SIG-M5 treated with dmso at 0.1 percent for 504 hours (cell line): ENCODE measurements around the gene TMTC1.

Experiments
- DNase-seq: peaks from one replicate; lab custom pipeline; 2025; ENCODE audit not compliant: unreplicated experiment; lab: John Stamatoyannopoulos, UW

The TMTC1 gene

DNA sequence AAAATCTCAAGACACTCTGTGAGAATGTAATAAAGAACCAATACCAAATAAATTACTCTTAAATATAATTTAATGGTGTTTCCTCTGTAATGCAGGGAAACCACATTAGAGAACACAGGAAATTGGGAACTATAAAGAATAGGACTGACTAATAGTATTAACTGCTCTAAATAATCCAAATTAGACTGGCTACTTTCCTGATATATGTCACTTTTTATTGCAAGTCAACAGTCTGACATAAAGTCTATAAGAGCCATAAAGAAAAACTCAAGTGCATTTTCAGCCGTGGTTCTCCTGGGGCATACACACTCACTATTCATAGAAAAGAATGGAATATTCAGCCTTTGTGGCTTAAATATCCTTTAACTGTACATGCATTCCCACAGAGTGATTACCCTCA lies 161.5 kb downstream of the TMTC1 start:
- no peak for DNase-seq

DNA sequence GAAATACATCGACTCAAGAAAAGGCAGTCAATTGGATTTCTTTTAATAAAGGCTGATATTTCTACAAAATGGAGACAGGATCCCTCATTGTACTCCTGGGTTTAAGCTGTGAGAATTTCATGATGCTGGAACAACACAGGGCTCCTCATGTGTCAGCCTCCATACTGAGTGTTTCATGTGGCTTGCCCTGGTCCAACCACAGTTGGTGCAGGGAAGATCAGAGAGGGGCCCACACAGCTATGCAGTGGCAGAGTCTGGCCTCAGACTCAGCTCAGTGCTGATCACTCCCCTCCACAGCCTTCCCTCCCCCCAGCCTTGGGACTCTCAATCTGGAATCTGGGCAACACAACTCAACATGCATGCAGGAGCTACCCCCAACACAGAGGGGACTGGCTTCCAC lies 163.7 kb downstream of the TMTC1 start:
- no peak for DNase-seq

DNA sequence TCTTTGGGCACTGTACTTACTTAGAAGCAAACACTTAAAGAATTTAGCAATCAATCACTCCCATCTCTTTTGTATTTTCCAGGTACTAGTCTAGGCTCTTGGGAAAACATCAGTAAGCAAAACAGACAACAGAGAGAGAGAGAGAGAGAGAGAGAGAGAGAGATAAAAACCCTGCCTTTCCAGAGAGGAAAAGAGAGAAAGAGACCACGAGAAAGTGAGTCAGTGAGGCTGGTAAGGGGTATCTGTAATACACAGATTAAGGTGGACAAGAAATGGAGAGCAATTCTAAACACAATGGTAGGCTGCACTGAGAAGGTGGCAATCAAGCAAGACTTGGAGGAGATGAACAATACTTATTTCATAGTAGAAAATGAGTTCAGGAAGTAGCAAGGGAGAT lies 166.3 kb downstream of the TMTC1 start:
- no peak for DNase-seq

DNA sequence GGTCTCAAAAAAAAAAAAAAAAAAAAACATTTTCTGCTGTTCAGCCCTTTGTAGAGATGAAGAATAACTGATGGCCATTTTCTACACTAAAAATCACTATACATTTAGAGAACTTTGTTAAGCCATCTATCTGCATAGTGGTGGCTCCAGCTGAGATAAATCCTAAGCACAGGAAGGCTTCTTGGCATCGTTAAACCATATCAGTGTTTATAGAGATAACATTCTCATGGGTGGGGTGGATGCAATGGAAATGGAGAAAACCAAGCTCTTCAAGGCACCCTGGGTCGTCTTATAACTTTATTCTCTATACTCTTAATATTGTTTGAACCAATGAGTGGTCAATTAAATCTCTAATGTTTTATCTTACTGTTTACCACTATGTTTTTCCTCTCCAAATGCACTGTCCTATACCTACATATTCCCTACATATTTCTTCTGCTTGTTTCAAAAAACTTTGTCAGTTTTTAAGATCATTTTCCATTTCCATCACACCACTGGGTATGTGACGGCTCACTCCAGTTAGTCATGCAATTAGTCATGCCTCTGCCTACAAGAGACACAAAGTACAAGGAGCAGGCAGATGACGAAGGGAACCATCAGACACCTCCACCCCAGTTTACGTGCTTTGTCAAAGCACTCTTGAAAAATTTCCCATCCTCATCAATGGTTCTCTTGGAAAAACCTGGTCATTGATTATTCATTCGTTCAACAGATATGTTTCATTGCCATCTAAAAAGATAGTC lies 166.9 kb downstream of the TMTC1 start:
- no peak for DNase-seq

DNA sequence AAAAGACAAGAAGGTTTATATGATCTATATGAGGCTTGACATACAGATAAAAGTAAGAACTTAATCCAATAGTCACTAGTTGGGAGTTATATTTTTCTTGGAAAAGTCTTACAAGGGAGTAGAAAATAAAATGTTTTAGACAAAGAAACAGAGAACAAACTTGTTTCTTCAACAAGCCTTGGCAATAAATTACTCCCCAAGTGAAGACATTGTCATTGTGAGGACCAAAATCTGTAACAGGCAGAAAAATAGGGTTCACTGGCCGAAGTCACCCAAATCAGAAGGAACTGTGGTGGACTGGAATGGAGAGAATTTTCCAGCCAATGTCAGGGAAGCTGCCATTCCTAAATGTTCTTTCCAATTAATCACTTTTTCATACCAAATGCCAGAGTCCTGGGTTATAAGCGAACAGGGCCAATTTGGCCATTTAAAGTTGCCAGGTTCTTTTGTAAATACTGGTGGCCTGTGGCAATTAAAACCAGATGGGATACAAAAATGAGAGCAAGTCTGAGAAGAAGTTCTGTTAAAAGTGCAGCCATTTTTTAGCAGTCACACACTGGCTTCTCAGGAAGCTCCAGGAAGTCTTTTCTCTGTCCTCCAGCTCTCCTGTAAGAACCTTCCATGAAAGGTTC lies 168.9 kb downstream of the TMTC1 start:
- no peak for DNase-seq

DNA sequence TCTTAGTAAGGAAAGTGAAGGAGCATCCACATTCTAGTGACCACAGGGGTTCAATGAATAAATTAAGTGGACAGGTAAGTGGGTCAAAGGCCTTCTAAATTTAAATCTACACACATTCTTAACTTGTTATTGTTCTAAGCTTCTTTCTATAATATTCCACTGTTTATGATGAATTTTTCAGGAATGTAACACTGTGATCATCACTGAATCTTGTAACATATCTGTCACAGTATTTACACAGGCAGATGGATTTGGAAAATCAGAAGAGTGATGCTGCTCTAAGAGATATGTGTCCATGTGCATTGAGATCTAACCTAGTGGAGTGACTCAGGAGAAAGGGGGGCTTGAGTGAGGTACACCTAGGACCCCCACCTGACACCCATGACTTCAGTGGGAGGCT lies 170.8 kb downstream of the TMTC1 start:
- no peak for DNase-seq

DNA sequence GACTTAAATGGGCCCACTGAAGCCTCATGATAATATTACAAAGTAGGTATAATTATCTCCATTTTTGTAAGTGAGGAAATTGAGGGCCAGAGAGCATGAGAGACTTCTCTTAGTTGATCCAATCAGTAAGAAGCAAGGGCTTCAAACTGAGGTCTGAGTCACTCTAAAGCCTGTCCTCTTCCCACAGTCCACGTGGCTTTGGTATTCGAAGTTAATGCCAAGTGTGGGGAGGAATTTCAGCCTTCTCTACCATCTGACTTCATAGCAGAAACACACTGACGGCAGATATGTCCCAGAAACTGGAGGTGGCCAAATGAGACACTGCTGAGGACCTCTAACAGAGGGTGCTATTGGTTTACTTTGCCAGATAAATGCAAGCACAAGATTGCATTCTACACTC lies 171.8 kb downstream of the TMTC1 start:
- DNase-seq: no peak

DNA sequence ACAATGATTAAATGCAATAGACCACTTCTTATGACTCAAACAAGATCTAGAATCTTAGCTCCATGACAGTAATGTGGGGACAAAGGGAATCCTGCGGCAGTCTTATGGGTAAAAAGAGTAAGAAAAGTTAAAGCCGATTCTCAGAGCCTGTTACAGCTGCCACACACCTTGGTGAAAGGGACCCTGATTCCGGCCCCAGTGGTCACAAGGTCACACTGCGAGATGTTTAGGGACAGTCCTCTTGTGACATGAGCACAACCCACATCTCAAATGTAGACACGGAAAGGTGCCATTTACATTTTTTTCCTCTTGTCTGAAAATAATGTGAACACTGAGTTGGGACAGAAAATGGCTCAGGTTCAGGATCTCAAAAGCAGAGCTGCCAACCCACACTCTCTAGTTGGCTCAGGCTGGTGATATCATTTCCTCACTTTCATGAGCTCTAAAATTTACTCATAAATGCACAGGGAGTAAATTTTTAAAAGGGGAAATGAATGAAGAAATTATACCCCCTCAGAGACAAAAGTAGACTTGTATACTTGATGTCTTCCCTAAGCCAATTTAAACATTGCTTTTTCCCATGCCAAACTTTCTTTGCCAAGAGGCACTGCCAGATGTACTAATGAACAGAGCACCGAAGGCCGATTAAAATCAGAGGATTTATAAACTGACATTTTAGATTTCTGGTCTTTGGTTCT lies 173.1 kb downstream of the TMTC1 start:
- DNase-seq: no peak

DNA sequence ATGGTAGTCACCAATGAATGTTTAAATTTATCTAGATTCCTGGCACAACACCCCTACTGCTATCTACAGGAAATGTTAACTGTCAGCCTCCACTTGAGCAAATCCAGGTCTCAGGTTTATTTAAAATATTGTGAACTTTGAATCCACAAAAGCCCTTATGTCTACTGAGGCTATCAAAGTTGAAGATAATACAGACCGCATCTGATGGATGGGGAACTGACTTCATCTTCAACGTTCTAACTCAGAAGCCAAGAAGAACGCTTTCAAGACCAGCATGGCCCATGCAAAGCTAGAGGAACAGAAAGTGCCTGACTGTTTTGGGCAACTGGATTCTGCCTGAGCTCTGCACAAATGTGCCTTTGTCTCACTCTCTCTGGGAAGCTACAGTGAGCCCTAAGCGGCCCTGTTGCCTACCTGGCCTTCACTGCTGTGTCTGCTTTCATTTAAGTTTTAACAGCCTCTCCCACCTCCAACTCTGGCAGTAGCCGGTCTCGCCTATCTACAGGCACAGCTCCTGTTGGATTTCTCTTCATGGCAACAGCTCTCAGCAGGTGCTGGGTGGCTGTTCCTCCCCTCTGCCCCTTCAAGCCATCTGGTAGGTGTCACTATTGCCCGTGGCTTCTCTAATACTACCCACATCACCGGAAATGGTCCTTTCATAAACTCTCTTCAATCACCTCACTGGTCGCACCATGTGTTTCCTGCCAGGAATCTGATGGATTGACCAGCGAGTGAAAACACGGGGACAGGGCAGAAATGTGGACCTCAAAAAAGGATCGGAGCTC lies 174.1 kb downstream of the TMTC1 start:
- no peak for DNase-seq

DNA sequence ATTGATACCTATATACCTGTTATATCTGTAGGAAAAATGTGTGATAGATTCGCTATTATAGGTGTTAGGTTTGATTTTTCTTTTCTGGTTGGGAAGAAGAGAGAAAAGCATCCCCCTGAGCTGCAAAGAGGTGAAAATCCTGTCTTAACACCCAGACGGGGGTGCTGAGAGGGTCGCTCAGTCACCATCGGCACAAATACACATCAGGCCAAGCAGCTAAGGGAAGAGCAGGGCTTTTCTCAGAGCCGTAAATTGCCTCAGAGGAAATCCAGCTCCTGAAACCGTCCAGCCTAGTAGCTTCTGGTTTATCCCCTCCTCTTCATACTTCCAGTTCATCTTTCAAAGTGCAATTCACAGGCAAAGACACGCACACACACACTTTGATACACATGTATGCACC lies 175.2 kb downstream of the TMTC1 start:
- DNase-seq: no peak

DNA sequence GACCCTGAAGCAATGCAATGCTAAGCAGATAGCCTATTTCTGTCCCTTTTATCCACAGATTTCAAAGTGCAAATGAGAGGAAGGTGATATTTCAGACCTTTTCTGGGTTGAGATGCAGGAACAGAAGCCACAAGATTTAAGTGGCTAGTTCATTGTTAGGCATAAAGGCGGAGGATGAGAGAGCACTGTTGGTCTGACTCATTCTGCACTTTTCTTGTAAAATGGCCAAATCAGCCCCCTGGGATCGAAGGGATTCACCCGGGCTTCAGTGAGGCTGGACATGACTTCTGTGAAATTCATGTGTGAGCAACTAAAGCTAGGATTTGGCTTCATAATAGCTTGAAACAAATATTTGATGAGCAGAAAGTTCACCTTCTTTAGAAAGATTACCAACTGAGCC lies 184.4 kb downstream of the TMTC1 start:
- DNase-seq: no peak

DNA sequence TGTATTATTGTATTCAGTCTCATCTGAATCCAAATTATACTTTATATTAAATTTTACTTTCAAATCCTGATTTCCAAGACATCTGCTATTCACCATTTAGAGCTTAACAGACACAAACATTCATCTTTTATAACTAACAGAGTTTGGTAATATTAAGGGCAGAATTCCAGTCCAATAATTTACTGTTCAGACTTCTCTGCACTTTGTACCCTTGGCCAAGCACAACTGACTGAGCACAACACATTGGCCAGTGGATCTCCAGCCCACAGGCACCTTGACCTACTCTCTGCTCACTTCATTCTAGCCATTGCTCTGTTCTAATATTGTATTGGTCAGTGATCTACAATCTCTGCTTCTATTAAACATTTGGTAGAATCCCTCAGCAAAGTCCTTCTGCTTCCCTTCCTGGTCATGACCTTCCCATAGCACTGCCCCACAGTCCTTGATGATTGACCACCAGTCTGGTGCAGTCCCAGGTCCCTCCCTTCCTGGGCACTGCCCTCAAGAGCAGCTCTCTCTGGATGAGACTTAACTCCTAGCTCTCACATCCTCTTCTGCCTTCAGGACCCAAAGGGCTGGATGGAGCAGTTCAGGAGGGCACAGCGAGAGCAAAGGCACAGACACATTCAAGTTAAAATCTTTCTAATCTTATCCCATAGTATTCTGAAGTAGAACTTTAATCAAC lies 188.5 kb downstream of the TMTC1 start:
- DNase-seq: no peak

DNA sequence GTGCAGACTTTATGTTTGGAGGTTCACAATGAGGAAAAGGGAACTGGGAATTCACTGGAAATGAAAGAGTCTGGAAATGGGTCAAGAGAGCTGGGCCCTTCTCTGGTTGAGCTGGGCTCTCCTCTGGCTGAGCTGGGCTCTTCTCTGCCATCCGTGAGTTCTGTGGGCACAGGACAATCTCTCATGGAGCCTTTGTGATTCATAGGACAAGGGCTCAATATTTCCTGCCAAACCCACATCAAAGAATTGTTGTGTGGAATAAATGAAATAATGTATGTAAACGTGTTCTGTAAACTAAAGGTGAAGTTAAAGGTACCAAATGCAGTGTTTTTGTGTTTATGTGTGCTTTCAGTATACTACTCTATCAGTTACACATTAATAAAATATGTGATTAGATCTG lies 190.7 kb downstream of the TMTC1 start:
- no peak for DNase-seq

DNA sequence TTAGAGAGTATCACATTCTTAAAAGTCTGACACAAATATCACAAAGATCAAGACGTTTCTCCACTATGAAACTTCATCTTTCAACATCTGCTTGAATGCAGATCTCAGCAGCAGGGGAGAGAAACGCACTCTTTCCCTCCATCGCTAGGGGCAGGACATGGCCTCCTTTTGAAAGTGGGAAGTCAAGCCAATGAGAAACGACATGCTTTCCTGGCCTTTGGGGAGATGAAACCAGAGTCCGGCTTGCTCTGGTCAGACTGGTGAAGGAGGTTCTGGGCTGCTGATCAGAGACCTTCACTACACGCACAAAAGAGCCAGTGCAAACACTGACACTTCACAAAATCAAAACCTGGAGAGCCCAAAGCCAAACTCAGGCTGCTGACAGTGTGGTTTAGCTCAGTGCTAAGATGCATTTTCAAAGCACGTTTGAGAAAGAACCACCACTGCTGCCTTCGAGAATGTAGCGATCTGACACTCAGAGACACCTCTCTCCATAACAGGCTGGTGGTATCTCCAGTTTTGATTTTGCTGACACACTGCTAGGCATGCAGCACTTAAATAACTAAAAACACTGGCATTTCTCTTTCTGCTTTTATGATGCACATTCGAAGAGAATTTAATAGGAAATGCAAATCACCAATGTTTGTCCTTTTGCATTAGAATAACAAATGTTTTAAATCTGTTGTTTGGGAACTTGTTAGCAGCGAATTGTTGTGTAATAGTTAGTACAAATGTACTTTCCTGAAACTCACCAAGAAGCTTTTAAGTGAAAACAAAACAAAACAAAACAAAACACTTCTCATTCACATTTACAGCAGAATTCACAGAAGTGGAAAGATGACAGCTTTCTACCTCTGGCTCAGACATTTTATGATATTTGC lies 192.4 kb downstream of the TMTC1 start:
- no peak for DNase-seq

DNA sequence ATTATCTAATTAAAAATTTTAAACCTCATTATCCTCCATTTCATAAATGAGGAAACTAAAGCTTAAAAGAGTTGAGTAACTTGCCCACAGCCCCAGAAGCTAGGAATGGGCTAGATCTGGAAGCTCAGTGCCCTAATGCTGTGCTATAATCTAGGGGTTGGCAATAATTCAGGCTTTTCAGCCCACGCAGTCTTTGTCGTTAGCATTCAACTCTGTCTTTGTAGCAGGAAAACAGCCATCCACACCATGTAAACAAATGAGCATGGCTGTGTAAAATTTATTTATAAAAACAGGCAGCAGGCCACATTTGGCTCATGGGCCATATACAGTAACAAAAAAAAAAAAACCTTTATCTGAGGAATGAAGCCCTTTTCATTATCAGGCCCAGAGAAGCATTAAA lies 193.9 kb downstream of the TMTC1 start:
- DNase-seq: no peak

DNA sequence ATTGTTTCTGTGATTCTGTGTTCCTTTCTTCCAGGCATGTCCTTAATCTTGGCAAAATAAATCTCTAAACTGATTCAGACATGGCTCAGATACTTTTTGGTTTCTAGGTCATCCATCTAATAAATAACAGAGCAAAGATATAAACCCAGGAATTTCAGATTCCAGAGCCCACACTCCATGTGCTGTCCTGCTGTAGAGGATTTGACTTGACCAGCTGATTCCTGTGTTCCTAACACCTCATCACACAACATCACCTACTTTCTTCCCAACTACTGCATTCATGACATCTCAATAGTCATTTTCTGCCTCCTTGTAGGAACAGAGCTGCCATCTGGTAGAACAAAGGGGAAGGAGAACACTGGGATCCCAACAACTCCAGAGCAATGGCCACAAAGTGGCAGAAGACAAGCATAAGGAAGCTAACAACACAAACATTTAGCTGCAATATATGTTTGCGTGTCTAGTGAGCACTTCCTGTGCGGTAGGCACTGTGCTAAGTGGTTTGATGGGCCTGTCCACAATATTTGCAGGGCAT lies 194.4 kb downstream of the TMTC1 start:
- DNase-seq: no peak

DNA sequence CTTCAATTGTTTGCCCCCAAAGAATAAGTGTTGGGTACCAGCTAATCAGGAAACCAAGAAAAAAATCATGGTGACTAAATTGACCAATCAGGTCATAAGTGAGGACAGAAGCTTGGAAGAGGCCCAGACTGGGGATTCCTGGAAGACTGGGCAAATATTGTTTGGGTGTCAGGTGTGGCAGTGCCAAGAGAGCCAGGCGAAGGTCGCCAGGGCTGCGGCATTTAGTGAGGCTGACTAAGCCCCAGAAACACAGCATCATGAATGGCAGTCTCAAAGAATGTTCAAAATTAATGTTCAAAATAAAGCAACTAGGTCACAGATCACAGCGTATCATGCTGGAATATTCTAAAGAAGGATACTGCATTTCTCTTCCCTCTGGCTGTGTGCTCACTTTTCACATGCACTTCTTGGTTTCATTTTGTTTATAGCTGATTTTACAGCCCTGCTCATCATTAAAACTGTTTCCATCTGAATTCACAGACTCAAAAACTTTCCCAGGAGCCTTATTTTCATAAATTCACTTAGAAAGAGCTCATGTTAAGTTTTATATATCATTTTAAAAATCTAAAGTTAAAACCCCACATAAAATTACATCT lies 201.0 kb downstream of the TMTC1 start:
- DNase-seq: no peak

DNA sequence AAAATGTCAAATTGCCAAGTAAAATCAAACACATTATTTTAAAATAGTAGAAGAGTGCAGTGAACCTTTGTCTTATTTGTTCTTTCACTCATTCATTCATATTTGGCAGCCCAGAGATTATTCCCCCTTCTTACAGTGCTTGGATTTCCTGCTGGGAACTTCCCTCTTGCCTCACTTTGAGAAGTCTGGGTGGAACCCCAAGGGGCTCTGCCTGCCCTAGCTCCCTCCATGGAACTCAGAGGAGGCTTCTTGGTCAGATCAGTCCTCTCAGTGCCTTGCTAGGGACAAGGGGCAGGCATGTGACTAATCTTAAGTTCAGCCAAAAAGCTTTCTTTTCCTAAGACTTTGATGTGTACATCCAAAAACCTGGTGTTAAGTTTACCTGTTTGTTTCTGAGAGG lies 201.6 kb downstream of the TMTC1 start:
- no peak for DNase-seq

DNA sequence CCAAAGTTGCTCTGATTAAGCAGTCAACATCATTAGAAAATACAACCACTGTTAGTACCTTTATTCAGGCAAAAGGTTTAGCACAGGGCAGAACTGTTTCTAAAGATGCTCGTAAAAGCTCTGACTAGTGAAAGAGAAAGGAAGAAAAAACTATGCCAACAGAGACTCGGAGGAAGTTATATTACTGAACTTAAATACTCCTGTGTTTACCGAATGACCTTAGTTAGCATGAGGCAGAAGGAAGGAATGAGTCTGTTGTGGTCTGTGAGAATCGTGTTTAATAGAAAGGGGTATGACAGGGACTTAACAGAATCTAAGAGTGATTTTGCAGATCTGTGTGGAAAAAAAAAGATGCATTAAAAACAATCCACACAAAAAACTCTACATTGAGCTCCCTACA lies 202.1 kb downstream of the TMTC1 start:
- DNase-seq: no peak
